ENCODE data around the gene MAGEC1. TPM values are rescaled to one million over a fixed set of nuclear protein-coding genes. Genes with fewer than 3 reads are reported as not detected.

Gene MAGEC1
- total RNA-seq, 4 donors from 2014 or later: not detected

DNA sequence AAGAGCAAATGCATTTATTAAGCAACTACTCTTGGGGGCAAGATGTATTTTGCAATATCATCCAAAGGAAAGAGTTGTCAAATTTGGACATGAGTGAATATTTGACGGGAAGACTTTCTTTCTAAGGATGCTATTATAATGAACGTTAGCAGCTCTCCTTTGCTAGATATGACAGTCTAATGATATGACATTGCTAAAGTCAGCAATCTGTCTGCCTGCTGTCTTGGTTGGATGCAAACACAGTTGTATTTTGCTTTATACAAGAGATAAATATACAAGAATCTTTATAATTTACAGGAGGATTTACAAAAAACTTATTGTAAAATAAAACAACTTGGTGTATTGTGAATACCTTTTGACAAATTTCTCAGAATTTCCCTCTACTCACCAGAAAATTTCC is 37.5 kb downstream of the MAGEC1 start:
- Histone ChIP-seq H3K9me3 (no peaks in the 10 kb centered on the region), H3K4me1 (no peaks in the 10 kb centered on the region), H3K36me3 (no peaks in the 10 kb centered on the region), H3K4me3 (no peak overlapping the region), H3K27ac (replicated peaks in 1 of 4) (no peak overlapping the region), H3K27me3 (no peaks in the 10 kb centered on the region)
- 75% methylated on average over 2 of the region's 2 CpGs for WGBS
- no peak for DNase-seq (ENCODE audit: extremely low spot score)
- TF ChIP-seq POLR2A (IDR thresholded peaks at IDR 0.05; ENCODE audit: low read depth): no peak
- no peak for TF ChIP-seq POLR2AphosphoS5 (IDR thresholded peaks at IDR 0.05)
- TF ChIP-seq EP300 (IDR thresholded peaks at IDR 0.05): no peak
- intact Hi-C loops (cut with DNase I): no loop called here

- Histone ChIP-seq H3K4me1 (no peaks in the 10 kb centered on the region), H3K36me3 (no peaks in the 10 kb centered on the region), H3K27ac (replicated peaks in 1 of 4) (no peak overlapping the region), H3K27me3 (no peaks in the 10 kb centered on the region), H3K4me3 (no peak overlapping the region), H3K9me3 (no peaks in the 10 kb centered on the region)
- DNase-seq (ENCODE audit: extremely low spot score): no peak
- intact Hi-C loops (cut with DNase I): no loop called here
- TF ChIP-seq POLR2AphosphoS5 (IDR thresholded peaks at IDR 0.05) (no peak), POLR2A (IDR thresholded peaks at IDR 0.05; ENCODE audit: low read depth) (no peak)
- WGBS: 81% methylated on average over 7 of the region's 7 CpGs
Measured at GRCh38 chrX:141945426-141945825, 41.7 kb downstream of the MAGEC1 start.

DNA sequence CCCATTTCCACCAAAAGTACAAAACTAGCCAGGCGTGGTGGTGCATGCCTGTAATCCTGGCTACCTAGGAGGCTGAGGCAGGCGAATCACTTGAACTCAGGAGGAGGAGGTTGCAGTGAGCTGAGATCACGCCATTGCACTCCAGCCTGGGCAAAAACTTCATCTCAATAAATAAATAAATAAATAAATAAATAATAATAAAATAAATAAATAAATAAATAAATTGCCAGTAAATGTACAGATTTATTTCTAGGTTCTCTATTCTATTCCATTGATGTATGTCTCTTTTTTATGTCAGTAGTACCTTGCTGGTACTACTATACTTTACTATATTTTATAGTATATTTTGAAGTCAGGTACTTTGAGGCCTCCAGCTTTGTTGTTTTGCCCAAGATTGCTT is 43.7 kb downstream of the MAGEC1 start:
- H3K4me1 ChIP-seq: no peaks in the 10 kb centered on the region
- TF ChIP-seq EP300 (IDR thresholded peaks at IDR 0.05) (no peak), POLR2AphosphoS5 (IDR thresholded peaks at IDR 0.05) (no peak), POLR2A (IDR thresholded peaks at IDR 0.05; ENCODE audit: low read depth) (no peak)
- TF ChIP-seq, protein P1, sequence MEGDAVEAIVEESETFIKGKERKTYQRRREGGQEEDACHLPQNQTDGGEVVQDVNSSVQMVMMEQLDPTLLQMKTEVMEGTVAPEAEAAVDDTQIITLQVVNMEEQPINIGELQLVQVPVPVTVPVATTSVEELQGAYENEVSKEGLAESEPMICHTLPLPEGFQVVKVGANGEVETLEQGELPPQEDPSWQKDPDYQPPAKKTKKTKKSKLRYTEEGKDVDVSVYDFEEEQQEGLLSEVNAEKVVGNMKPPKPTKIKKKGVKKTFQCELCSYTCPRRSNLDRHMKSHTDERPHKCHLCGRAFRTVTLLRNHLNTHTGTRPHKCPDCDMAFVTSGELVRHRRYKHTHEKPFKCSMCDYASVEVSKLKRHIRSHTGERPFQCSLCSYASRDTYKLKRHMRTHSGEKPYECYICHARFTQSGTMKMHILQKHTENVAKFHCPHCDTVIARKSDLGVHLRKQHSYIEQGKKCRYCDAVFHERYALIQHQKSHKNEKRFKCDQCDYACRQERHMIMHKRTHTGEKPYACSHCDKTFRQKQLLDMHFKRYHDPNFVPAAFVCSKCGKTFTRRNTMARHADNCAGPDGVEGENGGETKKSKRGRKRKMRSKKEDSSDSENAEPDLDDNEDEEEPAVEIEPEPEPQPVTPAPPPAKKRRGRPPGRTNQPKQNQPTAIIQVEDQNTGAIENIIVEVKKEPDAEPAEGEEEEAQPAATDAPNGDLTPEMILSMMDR (IDR thresholded peaks at IDR 0.05): no peak
- intact Hi-C loops (cut with DNase I): no loop called here
- H3K27ac ChIP-seq (replicated peaks in 1 of 4): no peak overlapping the region
- no peaks in the 10 kb centered on the region for H3K36me3 ChIP-seq
- no peaks in the 10 kb centered on the region for H3K27me3 ChIP-seq
- DNase-seq (ENCODE audit: extremely low spot score): no peak
- H3K4me3 ChIP-seq: no peak overlapping the region
- WGBS: 86% methylated on average over 3 of the region's 3 CpGs
- H3K9me3 ChIP-seq: no peaks in the 10 kb centered on the region

- TF ChIP-seq, protein P1 (IDR thresholded peaks at IDR 0.05): no peak
- TF ChIP-seq POLR2AphosphoS5 (IDR thresholded peaks at IDR 0.05) (no peak), POLR2A (IDR thresholded peaks at IDR 0.05; ENCODE audit: low read depth) (no peak), EP300 (IDR thresholded peaks at IDR 0.05) (no peak)
- DNase-seq (ENCODE audit: extremely low spot score): no peak
- no peaks in the 10 kb centered on the region for H3K9me3 ChIP-seq
- no peak overlapping the region for H3K4me3 ChIP-seq
- no peaks in the 10 kb centered on the region for H3K36me3 ChIP-seq
- H3K27me3 ChIP-seq: no peaks in the 10 kb centered on the region
- intact Hi-C loops (cut with DNase I): no loop called here
- H3K27ac ChIP-seq (replicated peaks in 1 of 4): no peak overlapping the region
- no peaks in the 10 kb centered on the region for H3K4me1 ChIP-seq
- WGBS: 60% methylated on average over 3 of the region's 5 CpGs
Measured at GRCh38 chrX:141952603-141953002, 48.9 kb downstream of the MAGEC1 start.

DNA sequence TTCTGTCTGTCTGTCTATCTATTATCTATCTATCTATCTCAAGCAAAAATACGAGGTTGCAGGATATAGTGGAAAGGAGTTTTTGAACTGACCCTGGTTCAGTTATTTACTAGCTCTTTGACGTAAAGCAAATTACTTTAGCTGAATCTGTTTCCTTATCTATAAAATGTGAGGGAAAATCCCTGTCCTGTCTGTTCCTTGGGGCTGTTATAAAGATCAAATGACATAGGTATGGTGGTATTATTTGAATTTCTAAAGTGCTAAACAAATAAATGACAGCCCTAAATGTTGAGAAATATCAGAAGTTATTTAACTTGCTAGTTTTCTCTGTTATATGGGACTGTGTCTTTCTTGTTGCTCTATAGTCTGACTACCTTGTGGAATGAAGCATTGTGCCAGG is 55.0 kb downstream of the MAGEC1 start:
- no peaks in the 10 kb centered on the region for H3K4me1 ChIP-seq
- intact Hi-C loops (cut with DNase I): no loop called here
- no peak overlapping the region for H3K27ac ChIP-seq (replicated peaks in 1 of 4)
- no peak overlapping the region for H3K4me3 ChIP-seq
- no peak for DNase-seq (ENCODE audit: extremely low spot score)
- H3K36me3 ChIP-seq: no peaks in the 10 kb centered on the region
- H3K9me3 ChIP-seq: no peaks in the 10 kb centered on the region
- H3K27me3 ChIP-seq: no peaks in the 10 kb centered on the region
- TF ChIP-seq, protein P1 (IDR thresholded peaks at IDR 0.05): no peak
- TF ChIP-seq POLR2A (IDR thresholded peaks at IDR 0.05; ENCODE audit: low read depth) (no peak), EP300 (IDR thresholded peaks at IDR 0.05) (no peak), POLR2AphosphoS5 (IDR thresholded peaks at IDR 0.05) (no peak)
- 73% methylated on average over 2 of the region's 2 CpGs for WGBS

Other genes starting within 250 kb of the MAGEC1 start
- gene SPANXD, start 205.2 kb upstream of the MAGEC1 start, total RNA-seq: not detected
- gene MAGEC3, start 65.6 kb upstream of the MAGEC1 start, total RNA-seq: not detected

Data from esophagus muscularis mucosa (tissue), 4 donors.